ENCODE measurements around the gene PXK.

DNA sequence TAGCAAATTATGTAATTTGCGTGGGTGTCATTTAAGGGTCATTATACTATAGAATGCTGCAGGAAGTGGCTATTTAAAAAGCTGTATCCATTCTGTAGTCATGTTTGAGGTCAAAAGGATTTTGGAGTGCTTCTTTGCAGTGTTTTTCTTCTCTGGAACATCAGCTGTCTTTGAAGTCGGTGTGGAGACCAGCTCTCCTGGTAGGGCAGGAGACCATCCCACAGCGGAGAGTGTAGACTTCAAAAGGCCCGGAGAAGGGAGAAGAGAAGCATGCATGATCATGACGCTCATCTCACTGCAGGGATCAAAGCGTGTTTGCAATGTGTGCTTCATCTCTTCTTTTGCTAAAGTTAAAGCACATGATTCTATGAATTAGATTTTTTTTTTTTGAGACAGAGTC lies 19.9 kb downstream of the PXK start:
- TF ChIP-seq POLR2AphosphoS5 (IDR thresholded peaks at IDR 0.05; ENCODE audit: borderline replicate concordance, low read depth, low read length): no peak
- no peak for TF ChIP-seq EZH2 (IDR thresholded peaks at IDR 0.05)

Measured in SK-N-MC (cell line).